GM21528 (cell line): ENCODE data around the gene NCKIPSD.

Experiments used
- ATAC-seq: cut with Tn5 transposase; IDR thresholded peaks from one replicate; pipeline ENCODE4 v1.9.1; 2021; ENCODE audit warnings: mild to moderate bottlenecking, moderate library complexity; ENCODE audit not compliant: unreplicated experiment, low FRiP score

NCKIPSD gene

GRCh38 chr3:48628277-48629017 lies 57.3 kb downstream of the NCKIPSD start:
- ATAC-seq, result no peak

GRCh38 chr3:48625600-48625999 lies 60.1 kb downstream of the NCKIPSD start:
- no peak for ATAC-seq

GRCh38 chr3:48624767-48625166 lies 60.9 kb downstream of the NCKIPSD start:
- no peak for ATAC-seq

- ATAC-seq, result no peak
Measured at GRCh38 chr3:48623851-48624547, 61.7 kb downstream of the NCKIPSD start.
